Fibroblast of lung (primary cell): Measurements from ENCODE around the gene CYP2S1. TPM values are rescaled to one million over a fixed set of nuclear protein-coding genes. Genes with fewer than 3 reads are reported as not detected.

Source experiments
- DNase-seq, 2 donors: peaks; one replicate each; pipeline versions ENCODE4 v3.0.0 to v3.0.0-alpha.2; 2010; ENCODE audit warnings: low read depth in 2 of 2
- H2AFZ ChIP-seq: 2 replicates; pipeline ENCODE4 v1.5.1; 2012; ENCODE audit warnings: low read length, control low read depth, inconsistent platforms
- H3K27ac ChIP-seq: 2 replicates; pipeline ENCODE4 v1.5.1; 2011; ENCODE audit warnings: low read length, control low read depth; ENCODE audit not compliant: insufficient read depth
- H3K27me3 ChIP-seq: 2 replicates; pipeline ENCODE4 v1.5.1; 2011; ENCODE audit warnings: mild to moderate bottlenecking, low read length; ENCODE audit not compliant: control insufficient read depth, insufficient read depth
- H3K36me3 ChIP-seq: 2 replicates; pipeline ENCODE4 v1.5.1; 2011; ENCODE audit warnings: low read length; ENCODE audit not compliant: control insufficient read depth, insufficient read depth
- H3K4me1 ChIP-seq: 2 replicates; pipeline ENCODE4 v1.5.1; 2011; ENCODE audit warnings: low read length; ENCODE audit not compliant: control insufficient read depth, insufficient read depth; ENCODE audit errors: extremely low read depth
- H3K4me2 ChIP-seq: 2 replicates; pipeline ENCODE4 v1.5.1; 2011; ENCODE audit warnings: low read length, control low read depth; ENCODE audit not compliant: insufficient read depth; ENCODE audit errors: extremely low read depth
- H3K4me3 ChIP-seq, 4 experiments: fragments of 200-600 bp in 1 of 4; sonication (generic) in 1 of 4; replicated peaks in 1 of 4; 2 replicates each; pipeline ENCODE4 v1.5.1; 2011 to 2016; ENCODE audit warnings: low read length in 4 of 4, low read depth in 3 of 4, mild to moderate bottlenecking in 3 of 4, control low read depth in 2 of 4, inconsistent platforms in 1 of 4, mixed read lengths in 1 of 4; ENCODE audit not compliant: insufficient read depth in 1 of 4; ENCODE audit errors: control extremely low read depth in 1 of 4
- H3K79me2 ChIP-seq: 2 replicates; pipeline ENCODE4 v1.5.1; 2012; ENCODE audit warnings: mild to moderate bottlenecking, low read length, inconsistent platforms; ENCODE audit not compliant: control insufficient read depth, insufficient read depth
- H3K9ac ChIP-seq: 2 replicates; pipeline ENCODE4 v1.5.1; 2011; ENCODE audit warnings: mild to moderate bottlenecking, low read length, control low read depth; ENCODE audit not compliant: insufficient read depth
- H3K9me3 ChIP-seq: 2 replicates; pipeline ENCODE4 v1.5.1; 2012; ENCODE audit warnings: low read depth, low read length; ENCODE audit not compliant: control insufficient read depth, insufficient read depth
- H4K20me1 ChIP-seq: 2 replicates; pipeline ENCODE4 v1.5.1; 2011; ENCODE audit warnings: low read length; ENCODE audit not compliant: control insufficient read depth, insufficient read depth; ENCODE audit errors: extremely low read depth
- EZH2 ChIP-seq: IDR thresholded peaks from 2 replicates; pipeline ENCODE4 v1.5.1; 2012; ENCODE audit warnings: low read length, control low read depth, mild to moderate bottlenecking; ENCODE audit errors: missing control alignments
- polyA plus RNA-seq, 2 donors: library from polyadenylated mRNA; depleted of rRNA in 1 of 2; stranded (reverse) in 1 of 2; unstranded in 1 of 2; fragments of >200 nt; gene quantifications; 2 replicates each; pipeline ENCODE4 v1.2.1, GENCODE V29; 2011 to 2012; ENCODE audit warnings: missing spikeins in 1 of 2
- total RNA-seq: library from RNA; depleted of rRNA; stranded (reverse); fragments of >200 nt; gene quantifications from 2 replicates; pipeline ENCODE4 v1.2.1, GENCODE V29; 2014
- TF ChIP-seq, protein P1 (sequence below), 2 donors: IDR thresholded peaks in 1 of 2; conservative IDR thresholded peaks in 1 of 2; 1 replicate in 1 of 2; 2 replicates in 1 of 2; pipeline ENCODE4 v1.5.1; 2011 to 2012; ENCODE audit warnings: low read length in 2 of 2, control low read depth in 1 of 2, inconsistent platforms in 1 of 2, low read depth in 1 of 2, mild to moderate bottlenecking in 1 of 2

CYP2S1 gene
- total and polyA plus RNA-seq, 2 donors (not counting 1 experiment from before 2014, with no cell fraction given) = 0.93 to 3.5 TPM

DNA sequence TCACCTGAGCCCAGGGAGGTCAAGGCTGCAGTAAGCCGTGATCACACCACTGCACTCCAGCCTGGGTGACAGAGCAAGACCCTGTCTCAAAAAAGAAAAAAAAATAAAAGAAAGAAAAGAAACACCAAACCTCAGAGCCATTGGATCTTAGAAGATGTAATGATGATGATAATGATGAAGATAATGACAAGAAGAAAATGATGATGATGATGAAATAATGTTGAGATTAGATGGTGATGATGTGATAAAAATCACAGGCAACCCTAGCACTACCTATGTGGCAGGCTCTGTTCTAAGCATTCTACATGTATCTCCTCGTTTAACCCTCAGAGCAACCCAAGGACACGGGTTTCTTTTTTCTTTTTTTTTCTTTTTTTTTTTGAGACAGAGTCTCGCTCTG lies 51.1 kb downstream of the CYP2S1 start:
- H4K20me1 ChIP-seq = no peaks in the 10 kb centered on the region
- H3K9ac ChIP-seq = no peak overlapping the region
- peaks cover 26% of the 10 kb centered on the region for H3K79me2 ChIP-seq
- no peak overlapping the region for H3K4me2 ChIP-seq
- H2AFZ ChIP-seq = no peak overlapping the region
- no peaks in the 10 kb centered on the region for H3K9me3 ChIP-seq
- TF ChIP-seq, protein P1, sequence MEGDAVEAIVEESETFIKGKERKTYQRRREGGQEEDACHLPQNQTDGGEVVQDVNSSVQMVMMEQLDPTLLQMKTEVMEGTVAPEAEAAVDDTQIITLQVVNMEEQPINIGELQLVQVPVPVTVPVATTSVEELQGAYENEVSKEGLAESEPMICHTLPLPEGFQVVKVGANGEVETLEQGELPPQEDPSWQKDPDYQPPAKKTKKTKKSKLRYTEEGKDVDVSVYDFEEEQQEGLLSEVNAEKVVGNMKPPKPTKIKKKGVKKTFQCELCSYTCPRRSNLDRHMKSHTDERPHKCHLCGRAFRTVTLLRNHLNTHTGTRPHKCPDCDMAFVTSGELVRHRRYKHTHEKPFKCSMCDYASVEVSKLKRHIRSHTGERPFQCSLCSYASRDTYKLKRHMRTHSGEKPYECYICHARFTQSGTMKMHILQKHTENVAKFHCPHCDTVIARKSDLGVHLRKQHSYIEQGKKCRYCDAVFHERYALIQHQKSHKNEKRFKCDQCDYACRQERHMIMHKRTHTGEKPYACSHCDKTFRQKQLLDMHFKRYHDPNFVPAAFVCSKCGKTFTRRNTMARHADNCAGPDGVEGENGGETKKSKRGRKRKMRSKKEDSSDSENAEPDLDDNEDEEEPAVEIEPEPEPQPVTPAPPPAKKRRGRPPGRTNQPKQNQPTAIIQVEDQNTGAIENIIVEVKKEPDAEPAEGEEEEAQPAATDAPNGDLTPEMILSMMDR (conservative IDR thresholded peaks at IDR 0.05 in 1 of 2, IDR thresholded peaks at IDR 0.05 in 1 of 2; ENCODE audit: low read depth in 1 of 2, low read length in 2 of 2) = no peak
- no peak for TF ChIP-seq EZH2
- no peaks in the 10 kb centered on the region for H3K27me3 ChIP-seq
- H3K4me1 ChIP-seq = no peaks in the 10 kb centered on the region
- DNase-seq = no peak
- H3K27ac ChIP-seq = no peak overlapping the region
- H3K36me3 ChIP-seq = peaks cover 43% of the 10 kb centered on the region
- H3K4me3 ChIP-seq = no peak overlapping the region

DNA sequence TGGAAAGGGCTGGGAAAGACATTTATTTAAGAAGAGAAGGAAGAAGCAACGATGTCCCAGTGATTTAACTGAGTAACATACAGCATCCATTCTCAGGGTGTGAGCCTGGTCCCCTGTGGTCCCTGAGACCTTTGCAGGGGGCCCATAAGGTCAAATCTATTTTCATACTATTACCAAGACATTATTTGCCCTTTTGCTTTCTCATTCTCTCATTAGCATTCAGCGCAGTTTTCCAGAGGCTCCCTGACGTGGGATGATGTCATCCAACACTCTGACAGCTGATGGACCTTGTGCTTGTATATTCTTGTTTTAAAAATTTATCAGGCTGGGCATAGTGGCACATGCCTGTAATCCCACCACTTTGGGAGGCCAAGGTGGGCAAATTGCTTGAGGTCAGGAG lies 52.8 kb downstream of the CYP2S1 start:
- H4K20me1 ChIP-seq = no peaks in the 10 kb centered on the region
- no peak for DNase-seq
- no peak for TF ChIP-seq EZH2
- TF ChIP-seq, protein P1 (conservative IDR thresholded peaks at IDR 0.05 in 1 of 2, IDR thresholded peaks at IDR 0.05 in 1 of 2; ENCODE audit: low read depth in 1 of 2, low read length in 2 of 2) = no peak
- no peak overlapping the region for H2AFZ ChIP-seq
- H3K36me3 ChIP-seq = peaks cover 39% of the 10 kb centered on the region
- H3K9me3 ChIP-seq = no peaks in the 10 kb centered on the region
- H3K9ac ChIP-seq = no peak overlapping the region
- H3K4me2 ChIP-seq = no peak overlapping the region
- no peak overlapping the region for H3K4me3 ChIP-seq
- no peaks in the 10 kb centered on the region for H3K27me3 ChIP-seq
- H3K27ac ChIP-seq = no peak overlapping the region
- H3K79me2 ChIP-seq = peaks cover 18% of the 10 kb centered on the region
- no peaks in the 10 kb centered on the region for H3K4me1 ChIP-seq

DNA sequence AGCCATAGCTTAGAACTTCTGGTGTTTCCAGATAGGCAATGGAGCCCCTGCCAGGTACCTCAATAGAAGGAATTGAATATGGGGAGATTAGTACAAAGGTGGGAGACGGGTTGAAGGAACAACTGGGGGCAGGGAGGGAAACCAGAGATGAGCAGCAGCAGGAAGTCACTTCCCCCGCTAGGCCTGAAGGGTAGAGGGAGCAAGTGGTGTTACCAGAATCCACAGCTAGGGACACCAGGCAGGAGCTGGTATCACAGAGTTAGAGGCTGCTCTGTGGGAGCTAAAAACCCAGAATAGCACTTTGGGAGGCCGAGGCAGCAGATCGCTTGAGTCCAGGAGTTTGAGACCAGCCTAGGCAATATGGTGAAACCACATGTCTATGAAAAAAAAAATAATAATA lies 55.9 kb downstream of the CYP2S1 start:
- Histone ChIP-seq H3K4me1 (no peaks in the 10 kb centered on the region), H3K36me3 (peaks cover 46% of the 10 kb centered on the region), H3K9me3 (no peaks in the 10 kb centered on the region), H3K4me3 (no peak overlapping the region), H3K27ac (no peak overlapping the region), H3K79me2 (peaks cover 16% of the 10 kb centered on the region), H3K9ac (no peak overlapping the region), H2AFZ (no peak overlapping the region), H3K27me3 (no peaks in the 10 kb centered on the region), H4K20me1 (no peaks in the 10 kb centered on the region), H3K4me2 (no peak overlapping the region)
- DNase-seq = no peak
- no peak for TF ChIP-seq EZH2
- TF ChIP-seq, protein P1 (conservative IDR thresholded peaks at IDR 0.05 in 1 of 2, IDR thresholded peaks at IDR 0.05 in 1 of 2; ENCODE audit: low read depth in 1 of 2, low read length in 2 of 2) = peak in 1 of 2 donors; percentile 6
